HFFc6 (cell line): ENCODE data around the gene RBFOX1. TPM values are rescaled to one million over a fixed set of nuclear protein-coding genes. Genes with fewer than 3 reads are reported as not detected.

Experiments used
- DNase-seq: peaks from one replicate; pipeline ENCODE4 v3.0.0-alpha.2; 2018
- H3K27ac Mint-ChIP-seq: 2 replicates; pipeline ENCODE4 v1.8.0; 2020; ENCODE audit warnings: mild to moderate bottlenecking, mixed read lengths
- H3K27me3 Mint-ChIP-seq: 2 replicates; pipeline ENCODE4 v1.8.0; 2021; ENCODE audit warnings: mild to moderate bottlenecking, moderate library complexity, mixed read lengths; ENCODE audit not compliant: insufficient read depth
- H3K36me3 Mint-ChIP-seq: 2 replicates; pipeline ENCODE4 v1.8.0; 2021; ENCODE audit warnings: low read depth, mixed read lengths
- H3K4me1 Mint-ChIP-seq: 2 replicates; pipeline ENCODE4 v1.8.0; 2020; ENCODE audit warnings: low read depth, mixed read lengths
- H3K4me3 Mint-ChIP-seq: 2 replicates; pipeline ENCODE4 v1.8.0; 2020; ENCODE audit warnings: mild to moderate bottlenecking, moderate library complexity, mixed read lengths
- H3K9me3 Mint-ChIP-seq: 2 replicates; pipeline ENCODE4 v1.8.0; 2020; ENCODE audit warnings: mild to moderate bottlenecking, mixed read lengths
- CTCF ChIP-seq: fragments of 200-600 bp; sonication (generic); IDR thresholded peaks from 2 replicates; pipeline ENCODE4 v1.5.0; 2021; ENCODE audit warnings: antibody characterized with exemption, mild to moderate bottlenecking
- total RNA-seq, 6 experiments: library from RNA; stranded (reverse); fragmentation: NEBNext Ultra II Directional; extraction: Animal tissue kit (Norgen Biotek cat#: 25700); gene quantifications; 2 replicates in 1 of 6; 3 replicates in 5 of 6; pipeline ENCODE4 v1.2.3, GENCODE V29; 2021

The RBFOX1 gene
- total RNA-seq, 6 experiments from 2014 or later: not detected

- Mint-ChIP-seq H3K27ac (no peak overlapping the region), H3K27me3 (no peaks in the 10 kb centered on the region), H3K36me3 (no peaks in the 10 kb centered on the region), H3K4me1 (no peaks in the 10 kb centered on the region), H3K9me3 (peaks cover 53% of the 10 kb centered on the region), H3K4me3 (no peak overlapping the region)
- no peak for DNase-seq
- no peak for TF ChIP-seq CTCF
These were observed 608 bp downstream of the RBFOX1 start for GRCh38 chr16:7333180-7333725.

GRCh38 chr16:7334801-7335560 is 2.3 kb downstream of the RBFOX1 start:
- DNase-seq: no peak
- Mint-ChIP-seq H3K9me3 (peaks cover 54% of the 10 kb centered on the region), H3K27me3 (no peaks in the 10 kb centered on the region), H3K36me3 (no peaks in the 10 kb centered on the region), H3K4me1 (no peaks in the 10 kb centered on the region), H3K27ac (no peak overlapping the region), H3K4me3 (no peak overlapping the region)
- no peak for TF ChIP-seq CTCF

- H3K4me1 Mint-ChIP-seq: no peaks in the 10 kb centered on the region
- no peak for DNase-seq
- H3K4me3 Mint-ChIP-seq: no peak overlapping the region
- H3K36me3 Mint-ChIP-seq: no peaks in the 10 kb centered on the region
- no peaks in the 10 kb centered on the region for H3K27me3 Mint-ChIP-seq
- no peak for TF ChIP-seq CTCF
- peaks cover 57% of the 10 kb centered on the region for H3K9me3 Mint-ChIP-seq
- H3K27ac Mint-ChIP-seq: no peak overlapping the region
These were observed 3.5 kb downstream of the RBFOX1 start for GRCh38 chr16:7335991-7336634.

- H3K27ac Mint-ChIP-seq: no peak overlapping the region
- no peaks in the 10 kb centered on the region for H3K4me1 Mint-ChIP-seq
- TF ChIP-seq CTCF: no peak
- no peak for DNase-seq
- no peaks in the 10 kb centered on the region for H3K36me3 Mint-ChIP-seq
- peaks cover 59% of the 10 kb centered on the region for H3K9me3 Mint-ChIP-seq
- no peaks in the 10 kb centered on the region for H3K27me3 Mint-ChIP-seq
- no peak overlapping the region for H3K4me3 Mint-ChIP-seq
These were observed 4.1 kb downstream of the RBFOX1 start for GRCh38 chr16:7336742-7337141.

DNA sequence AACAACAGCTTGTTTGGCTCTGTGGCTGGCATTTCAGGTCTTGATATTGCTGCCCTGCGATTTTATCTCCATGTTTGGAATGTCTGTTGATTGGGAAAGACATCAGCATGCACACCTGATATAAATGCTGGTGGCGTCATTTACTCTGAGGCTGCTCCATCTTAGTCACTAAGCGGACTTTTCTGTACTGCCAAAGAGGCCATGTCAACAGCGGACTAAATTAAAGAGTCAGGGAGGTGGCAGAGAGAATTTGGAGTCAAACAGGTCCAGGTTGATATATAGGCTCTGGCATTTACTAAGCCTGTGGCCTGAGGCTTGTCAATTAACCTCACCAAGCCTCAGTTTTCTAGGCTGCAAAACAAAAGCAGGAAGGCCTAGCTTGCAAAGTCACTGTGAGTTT is 6.2 kb downstream of the RBFOX1 start:
- Mint-ChIP-seq H3K4me3 (no peak overlapping the region), H3K27me3 (no peaks in the 10 kb centered on the region), H3K36me3 (peaks cover 5% of the 10 kb centered on the region), H3K27ac (no peak overlapping the region), H3K4me1 (no peaks in the 10 kb centered on the region), H3K9me3 (peaks cover 63% of the 10 kb centered on the region)
- TF ChIP-seq CTCF: no peak
- DNase-seq: no peak
